ENCODE results near the gene JAK3. TPM values are rescaled to one million over a fixed set of nuclear protein-coding genes. Genes with fewer than 3 reads are reported as not detected.

The JAK3 gene
- polyA plus RNA-seq, 4 donors: 0.67 to 6.8 (median 2.5) TPM

DNA sequence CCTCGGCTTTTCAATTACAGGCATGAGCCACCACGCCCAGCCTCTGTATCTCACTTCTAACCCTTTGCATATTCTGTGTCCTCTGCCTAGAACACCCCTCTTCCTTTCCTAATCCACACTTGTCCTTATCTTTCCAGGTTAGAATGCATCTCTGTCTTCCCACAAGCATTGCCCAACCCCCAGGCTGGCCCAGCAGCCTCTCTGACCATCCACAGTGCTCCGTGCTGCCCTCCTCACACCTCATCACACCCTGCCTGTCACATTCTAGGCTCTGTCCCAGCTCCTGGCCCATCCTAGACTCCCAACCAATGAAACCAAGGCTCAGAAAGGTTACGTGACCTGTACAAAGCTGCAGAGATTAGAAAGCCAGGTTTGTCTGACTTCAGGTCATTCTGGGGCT is 11.3 kb downstream of the JAK3 start:
- H3K9me3 ChIP-seq (ENCODE audit: control insufficient read depth in 2 of 2, insufficient read depth in 1 of 2, low read depth in 1 of 2, low read length in 1 of 2): no peaks in the 10 kb centered on the region
- H3K4me1 ChIP-seq (ENCODE audit: control insufficient read depth in 3 of 3, insufficient read depth in 2 of 3, low read depth in 1 of 3, low read length in 2 of 3): peaks cover 0 to 2% (median 0%) of the 10 kb centered on the region in 3 donors
- DNase-seq (no peak), FAIRE-seq (no peak)
- WGBS, 3 donors: 31 to 69% (median 46%) methylated on average over 4 of the region's 4 CpGs
- H3K27ac ChIP-seq (ENCODE audit: low read depth in 1 of 3, low read length in 2 of 3): no peak overlapping the region
- H3K36me3 ChIP-seq (ENCODE audit: control insufficient read depth in 3 of 3, insufficient read depth in 2 of 3, low read depth in 1 of 3, low read length in 3 of 3): peaks cover 0 to 45% (median 3%) of the 10 kb centered on the region in 3 donors
- no peak overlapping the region for H3K4me3 ChIP-seq (ENCODE audit: low read depth in 1 of 3, low read length in 3 of 3)
- H3K27me3 ChIP-seq (ENCODE audit: control insufficient read depth in 3 of 3, insufficient read depth in 3 of 3, low read length in 3 of 3): peaks cover 0 to 27% (median 0%) of the 10 kb centered on the region in 3 donors

DNA sequence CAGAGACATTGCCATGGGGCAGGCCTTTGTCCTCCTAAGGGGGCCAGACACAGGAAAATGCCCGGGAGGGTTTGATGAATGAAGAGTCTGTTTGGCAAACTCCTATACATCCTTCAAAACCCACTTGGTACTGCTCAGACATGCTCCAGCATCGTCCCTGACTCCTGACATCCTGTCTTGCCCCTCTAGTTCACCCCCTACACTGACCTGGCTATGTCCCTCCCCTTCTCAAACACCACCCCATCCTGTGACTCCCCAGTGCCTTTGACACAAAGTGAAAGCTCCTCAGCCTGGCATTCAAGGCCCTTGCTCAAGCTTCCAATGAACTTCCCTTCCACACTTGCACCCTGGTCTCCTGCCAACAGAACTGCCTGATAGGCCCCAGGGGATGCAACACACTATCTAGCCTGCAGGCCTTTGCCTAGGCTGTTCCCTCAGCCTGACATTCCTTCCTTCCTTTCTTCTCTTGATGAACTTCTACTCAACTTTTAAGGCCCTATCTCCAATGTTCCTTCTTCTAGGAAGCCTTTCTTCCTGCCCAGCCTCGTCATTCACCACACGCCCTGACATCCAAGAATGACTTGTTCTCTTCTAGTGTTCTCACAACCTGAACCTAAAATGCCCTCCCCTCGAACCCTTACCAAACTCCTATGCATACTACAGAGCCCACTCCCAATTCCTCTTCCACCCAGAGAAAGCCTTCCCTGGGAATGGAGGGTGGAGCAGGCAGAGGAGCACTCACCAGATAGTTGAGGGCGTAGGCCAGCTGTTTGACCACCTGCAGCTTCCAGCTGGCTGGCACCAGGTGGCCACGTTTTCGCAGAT is 12.4 kb downstream of the JAK3 start:
- DNase-seq (no peak), FAIRE-seq (no peak)
- H3K4me1 ChIP-seq (ENCODE audit: control insufficient read depth in 3 of 3, insufficient read depth in 2 of 3, low read depth in 1 of 3, low read length in 2 of 3): peaks cover 0 to 10% (median 0%) of the 10 kb centered on the region in 3 donors
- no peak overlapping the region for H3K4me3 ChIP-seq (ENCODE audit: low read depth in 1 of 3, low read length in 3 of 3)
- peaks cover 0 to 24% (median 0%) of the 10 kb centered on the region in 3 donors for H3K27me3 ChIP-seq (ENCODE audit: control insufficient read depth in 3 of 3, insufficient read depth in 3 of 3, low read length in 3 of 3)
- no peaks in the 10 kb centered on the region for H3K9me3 ChIP-seq (ENCODE audit: control insufficient read depth in 2 of 2, insufficient read depth in 1 of 2, low read depth in 1 of 2, low read length in 1 of 2)
- H3K36me3 ChIP-seq (ENCODE audit: control insufficient read depth in 3 of 3, insufficient read depth in 2 of 3, low read depth in 1 of 3, low read length in 3 of 3): peaks cover 0 to 38% (median 3%) of the 10 kb centered on the region in 3 donors
- WGBS, 3 donors: 44 to 71% (median 62%) methylated on average over 8 of the region's 8 CpGs
- no peak overlapping the region for H3K27ac ChIP-seq (ENCODE audit: low read depth in 1 of 3, low read length in 2 of 3)

DNA sequence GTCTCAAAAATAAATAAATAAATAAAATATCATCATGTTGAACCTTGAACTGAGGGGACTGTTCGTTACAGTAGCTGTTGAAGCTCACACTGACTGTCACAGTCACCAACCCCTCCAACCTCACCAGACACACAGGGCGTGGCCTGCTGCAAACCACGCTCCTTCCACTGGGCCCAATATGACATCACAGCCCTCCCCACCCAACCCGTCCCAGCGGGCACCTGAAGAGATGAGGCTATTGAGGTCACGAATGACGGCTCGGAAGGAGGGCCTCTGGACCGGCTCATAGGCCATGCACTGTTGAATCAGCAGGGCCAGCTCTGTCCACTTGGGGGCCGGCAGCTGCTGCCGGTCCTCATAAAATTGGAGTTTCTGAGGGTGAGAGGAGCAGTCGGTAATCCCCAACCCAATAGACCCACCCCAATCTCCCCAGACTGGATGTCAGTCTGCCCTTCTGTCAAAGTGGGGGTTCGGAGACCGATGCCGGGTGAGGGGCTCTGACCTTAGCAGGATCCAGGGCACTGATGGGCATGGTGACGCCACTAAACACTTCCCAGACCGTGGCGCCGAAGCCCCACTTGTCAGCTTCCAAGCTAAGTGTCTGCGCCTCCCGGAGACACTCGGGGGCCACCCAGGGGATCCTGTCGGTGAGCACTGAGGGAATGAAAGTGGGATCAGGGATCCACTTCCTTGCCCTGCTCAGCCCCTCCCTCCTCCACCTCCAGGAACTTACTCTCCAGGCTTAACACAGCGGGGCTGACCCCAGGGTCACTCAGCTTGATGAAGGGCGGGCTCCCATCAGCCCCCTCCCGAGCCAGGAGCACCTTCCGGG is 13.2 kb downstream of the JAK3 start:
- WGBS, 3 donors: 68 to 79% (median 76%) methylated on average over 27 of the region's 27 CpGs
- Histone ChIP-seq H3K4me3 (ENCODE audit: low read depth in 1 of 3, low read length in 3 of 3) (no peak overlapping the region), H3K27me3 (ENCODE audit: control insufficient read depth in 3 of 3, insufficient read depth in 3 of 3, low read length in 3 of 3) (peaks cover 0 to 20% (median 0%) of the 10 kb centered on the region in 3 donors), H3K27ac (ENCODE audit: low read depth in 1 of 3, low read length in 2 of 3) (no peak overlapping the region), H3K9me3 (ENCODE audit: control insufficient read depth in 2 of 2, insufficient read depth in 1 of 2, low read depth in 1 of 2, low read length in 1 of 2) (no peaks in the 10 kb centered on the region), H3K36me3 (ENCODE audit: control insufficient read depth in 3 of 3, insufficient read depth in 2 of 3, low read depth in 1 of 3, low read length in 3 of 3) (peaks cover 0 to 34% (median 3%) of the 10 kb centered on the region in 3 donors), H3K4me1 (ENCODE audit: control insufficient read depth in 3 of 3, insufficient read depth in 2 of 3, low read depth in 1 of 3, low read length in 2 of 3) (peaks cover 0 to 15% (median 0%) of the 10 kb centered on the region in 3 donors)
- DNase-seq (no peak), FAIRE-seq (no peak)

DNA sequence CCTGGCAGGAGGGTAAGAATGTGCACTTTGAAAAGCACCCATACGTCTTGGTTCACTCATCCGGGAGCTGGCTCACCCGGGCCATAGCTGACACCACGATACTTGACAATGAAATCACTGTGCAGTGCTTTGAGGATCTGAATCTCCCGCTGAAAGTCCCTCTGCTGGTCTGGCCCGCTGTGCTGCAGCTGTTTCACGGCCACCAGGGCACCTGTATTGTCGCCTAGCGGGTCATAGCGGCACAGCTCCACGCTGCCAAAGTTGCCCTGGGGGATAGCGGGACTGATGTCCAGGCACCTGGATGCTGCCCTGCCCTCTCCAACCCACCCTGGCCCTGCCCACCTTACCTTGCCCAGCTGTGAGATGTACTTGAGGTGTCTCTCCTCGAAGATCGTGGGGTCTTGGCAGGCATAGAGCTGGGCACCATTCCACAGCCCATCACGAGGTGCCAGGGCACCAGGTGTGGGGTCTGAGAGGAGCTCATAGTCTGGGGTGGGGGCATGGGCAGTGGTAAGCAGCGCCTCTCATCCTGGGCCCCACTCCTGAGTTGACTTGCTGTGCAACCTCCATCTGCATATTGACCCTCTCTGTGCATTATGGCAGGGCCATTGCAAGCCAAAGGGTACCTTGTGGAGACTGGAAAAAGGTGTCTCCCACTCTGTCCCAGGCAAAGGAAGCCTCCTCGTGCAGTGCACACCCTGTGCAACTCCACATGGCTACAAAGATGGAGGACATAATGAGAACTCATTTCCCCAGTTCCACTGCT is 15.2 kb downstream of the JAK3 start:
- peaks cover 0 to 25% (median 0%) of the 10 kb centered on the region in 3 donors for H3K36me3 ChIP-seq (ENCODE audit: control insufficient read depth in 3 of 3, insufficient read depth in 2 of 3, low read depth in 1 of 3, low read length in 3 of 3)
- 59 to 88% (median 74%) methylated on average over 17 of the region's 17 CpGs for whole genome bisulfite sequencing, 3 donors
- H3K4me1 ChIP-seq (ENCODE audit: control insufficient read depth in 3 of 3, insufficient read depth in 2 of 3, low read depth in 1 of 3, low read length in 2 of 3): peaks cover 0 to 15% (median 0%) of the 10 kb centered on the region in 3 donors
- no peak overlapping the region for H3K27ac ChIP-seq (ENCODE audit: low read depth in 1 of 3, low read length in 2 of 3)
- no peak for FAIRE-seq
- no peak overlapping the region for H3K4me3 ChIP-seq (ENCODE audit: low read depth in 1 of 3, low read length in 3 of 3)
- no peak for DNase-seq
- no peaks in the 10 kb centered on the region for H3K9me3 ChIP-seq (ENCODE audit: control insufficient read depth in 2 of 2, insufficient read depth in 1 of 2, low read depth in 1 of 2, low read length in 1 of 2)
- peaks cover 0 to 20% (median 0%) of the 10 kb centered on the region in 3 donors for H3K27me3 ChIP-seq (ENCODE audit: control insufficient read depth in 3 of 3, insufficient read depth in 3 of 3, low read length in 3 of 3)

DNA sequence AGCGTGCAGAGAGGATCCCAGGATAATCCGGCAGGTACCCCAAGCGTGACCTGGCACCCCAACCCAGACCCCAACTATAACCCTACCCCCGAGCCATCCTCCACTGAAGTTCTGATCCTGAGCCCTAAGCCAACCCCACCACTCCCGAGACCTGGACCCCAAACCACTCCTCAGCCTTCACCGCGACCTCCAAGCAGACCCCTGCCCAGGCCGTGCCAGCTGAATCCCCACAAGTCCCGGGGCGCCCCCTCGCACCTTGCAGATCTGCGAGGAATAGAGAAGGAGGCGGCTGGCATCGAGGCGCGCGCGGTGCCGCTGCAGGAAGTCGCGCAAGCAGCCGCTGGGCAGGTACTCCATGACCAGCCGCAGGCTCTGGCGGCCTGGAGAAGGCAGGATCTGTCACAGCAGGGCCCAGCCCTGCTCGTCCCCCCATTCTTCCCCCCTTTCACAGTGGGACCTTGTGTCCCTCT is 16.3 kb downstream of the JAK3 start:
- Histone ChIP-seq H3K27ac (ENCODE audit: low read depth in 1 of 3, low read length in 2 of 3) (no peak overlapping the region), H3K9me3 (ENCODE audit: control insufficient read depth in 2 of 2, insufficient read depth in 1 of 2, low read depth in 1 of 2, low read length in 1 of 2) (no peaks in the 10 kb centered on the region), H3K27me3 (ENCODE audit: control insufficient read depth in 3 of 3, insufficient read depth in 3 of 3, low read length in 3 of 3) (peaks cover 0 to 20% (median 0%) of the 10 kb centered on the region in 3 donors), H3K4me3 (ENCODE audit: low read depth in 1 of 3, low read length in 3 of 3) (peak overlapping the region in 1 of 3 donors; percentile 23), H3K4me1 (ENCODE audit: control insufficient read depth in 3 of 3, insufficient read depth in 2 of 3, low read depth in 1 of 3, low read length in 2 of 3) (peaks cover 0 to 15% (median 0%) of the 10 kb centered on the region in 3 donors), H3K36me3 (ENCODE audit: control insufficient read depth in 3 of 3, insufficient read depth in 2 of 3, low read depth in 1 of 3, low read length in 3 of 3) (peaks cover 0 to 24% (median 0%) of the 10 kb centered on the region in 3 donors)
- 14 to 54% (median 38%) methylated on average over 25 of the region's 25 CpGs for WGBS, 3 donors
- DNase-seq: peak in 1 of 2 donors; percentile 22
- no peak for FAIRE-seq

DNA sequence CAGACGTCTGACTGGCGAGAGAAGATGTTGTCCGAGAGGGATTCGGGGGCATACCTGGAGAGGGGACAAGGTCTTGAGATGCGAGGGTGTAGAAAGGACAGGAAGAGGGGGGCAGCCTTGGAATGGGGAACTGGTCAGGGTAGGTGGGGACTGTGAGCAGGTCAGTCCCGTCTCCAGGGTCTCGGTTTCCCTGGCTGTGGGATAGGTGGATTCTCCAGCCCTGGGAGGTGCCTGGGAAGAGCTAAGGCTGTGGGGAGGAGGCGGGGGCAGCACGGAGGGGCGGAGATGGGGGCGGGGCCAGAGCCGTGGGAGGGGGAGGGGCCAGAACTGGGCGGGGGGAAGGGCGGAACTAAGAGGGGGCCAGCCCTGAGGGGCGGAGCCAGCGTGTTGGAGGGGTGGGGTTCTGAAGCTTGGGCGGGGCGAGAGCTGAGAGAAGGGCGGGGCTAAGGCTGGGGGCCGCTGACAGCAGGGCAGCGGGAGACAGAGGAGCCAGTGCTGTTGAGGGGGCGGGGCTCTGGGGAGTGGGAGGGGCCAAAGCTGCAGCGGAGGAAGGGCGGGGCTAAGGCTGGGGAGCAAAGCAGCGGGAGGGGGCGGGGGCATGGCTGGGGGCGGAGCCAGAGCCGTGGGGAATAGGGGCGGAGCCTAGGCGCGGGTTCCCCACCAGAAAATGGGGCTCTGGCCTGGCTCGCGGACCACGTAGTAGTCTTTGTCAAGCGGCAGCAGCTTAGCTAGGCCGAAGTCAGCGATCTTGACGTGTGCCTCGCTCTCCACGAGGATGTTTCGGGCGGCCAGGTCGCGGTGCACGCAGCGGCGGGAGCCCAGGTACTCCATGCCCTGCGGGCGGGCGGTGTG is 17.0 kb downstream of the JAK3 start:
- DNase-seq: peak; percentile 84 to 87
- peaks cover 0 to 24% (median 0%) of the 10 kb centered on the region in 3 donors for H3K36me3 ChIP-seq (ENCODE audit: control insufficient read depth in 3 of 3, insufficient read depth in 2 of 3, low read depth in 1 of 3, low read length in 3 of 3)
- H3K9me3 ChIP-seq (ENCODE audit: control insufficient read depth in 2 of 2, insufficient read depth in 1 of 2, low read depth in 1 of 2, low read length in 1 of 2): no peaks in the 10 kb centered on the region
- H3K4me1 ChIP-seq (ENCODE audit: control insufficient read depth in 3 of 3, insufficient read depth in 2 of 3, low read depth in 1 of 3, low read length in 2 of 3): peaks cover 0 to 15% (median 0%) of the 10 kb centered on the region in 3 donors
- no peak for FAIRE-seq
- H3K4me3 ChIP-seq (ENCODE audit: low read depth in 1 of 3, low read length in 3 of 3): peak overlapping the region in 1 of 3 donors; percentile 34
- peaks cover 0 to 20% (median 0%) of the 10 kb centered on the region in 3 donors for H3K27me3 ChIP-seq (ENCODE audit: control insufficient read depth in 3 of 3, insufficient read depth in 3 of 3, low read length in 3 of 3)
- WGBS, 3 donors: 26 to 36% (median 28%) methylated on average over 39 to 50 of the region's 50 CpGs
- peak overlapping the region in 1 of 3 donors; percentile 21 for H3K27ac ChIP-seq (ENCODE audit: low read depth in 1 of 3, low read length in 2 of 3)

DNA sequence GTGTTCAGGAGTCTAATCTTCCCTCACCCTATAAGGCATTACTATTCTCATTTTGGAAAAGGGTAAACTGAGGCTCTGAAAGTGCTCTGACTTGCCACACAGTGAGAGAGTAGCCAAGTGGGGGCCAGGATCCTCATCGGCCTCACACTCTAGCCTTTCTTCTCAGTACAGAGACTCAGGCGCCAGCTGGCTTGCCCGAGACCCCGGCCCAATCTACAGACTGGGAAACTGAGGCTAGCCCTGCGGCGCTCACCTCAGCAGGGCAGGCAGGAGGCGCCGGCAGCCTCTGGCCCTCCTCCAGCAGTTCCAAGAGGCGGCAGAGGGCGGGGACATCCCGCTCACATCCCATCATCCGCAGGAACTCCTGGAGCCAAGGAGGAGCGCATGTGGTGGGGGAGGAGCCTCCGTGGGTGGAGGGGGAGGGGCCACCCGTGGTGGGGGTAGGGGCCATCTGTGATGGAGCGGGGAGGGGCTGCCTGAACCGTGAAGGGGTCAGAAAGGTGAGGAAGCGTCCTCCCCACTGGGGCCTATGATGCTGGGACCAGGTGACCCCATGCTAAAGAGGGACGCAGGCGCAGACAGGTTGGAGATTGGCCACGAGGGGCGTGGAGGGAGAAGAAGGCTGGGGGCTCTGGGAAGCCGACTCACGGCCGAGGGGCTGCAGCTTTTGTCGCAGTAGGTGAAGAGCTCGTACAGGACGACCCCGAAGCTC is 17.8 kb downstream of the JAK3 start:
- peaks cover 0 to 15% (median 0%) of the 10 kb centered on the region in 3 donors for H3K4me1 ChIP-seq (ENCODE audit: control insufficient read depth in 3 of 3, insufficient read depth in 2 of 3, low read depth in 1 of 3, low read length in 2 of 3)
- H3K27me3 ChIP-seq (ENCODE audit: control insufficient read depth in 3 of 3, insufficient read depth in 3 of 3, low read length in 3 of 3): peaks cover 0 to 20% (median 0%) of the 10 kb centered on the region in 3 donors
- peak overlapping the region in 1 of 3 donors; percentile 34 for H3K4me3 ChIP-seq (ENCODE audit: low read depth in 1 of 3, low read length in 3 of 3)
- DNase-seq (peak; percentile 51 to 65), FAIRE-seq (no peak)
- peak overlapping the region in 1 of 3 donors; percentile 21 for H3K27ac ChIP-seq (ENCODE audit: low read depth in 1 of 3, low read length in 2 of 3)
- 13 to 35% (median 34%) methylated on average over 22 to 29 of the region's 29 CpGs for WGBS, 3 donors
- H3K9me3 ChIP-seq (ENCODE audit: control insufficient read depth in 2 of 2, insufficient read depth in 1 of 2, low read depth in 1 of 2, low read length in 1 of 2): no peaks in the 10 kb centered on the region
- peaks cover 0 to 18% (median 0%) of the 10 kb centered on the region in 3 donors for H3K36me3 ChIP-seq (ENCODE audit: control insufficient read depth in 3 of 3, insufficient read depth in 2 of 3, low read depth in 1 of 3, low read length in 3 of 3)

Measured in small intestine (tissue), 7 donors.